K562 (cell line): ENCODE measurements around the gene NACA. TPM values are rescaled to one million over a fixed set of nuclear protein-coding genes. Genes with fewer than 3 reads are reported as not detected.
"Not testable (repeated sequence)": the region's sequence is repeated elsewhere in the genome, so short reads cannot be mapped to it uniquely, and the experiment has no call there.

Experiments used
- ATAC-seq: fragments of 200-7000 bp; cut with Tn5 transposase; 3 replicates; pipeline ENCODE4 v1.9.1; 2020; ENCODE audit warnings: moderate library complexity
- BruUV-seq: library from RNA; stranded (reverse); fragments of 400-500 nt; replicated peaks from 2 replicates; lab custom pipeline; 2021; lab: Mats Ljungman, UMichigan
- CTCF ChIA-PET: fragments of 300-600 bp; formaldehyde crosslinking; extraction: SDS; loops from one replicate; lab custom pipeline; 2021; ENCODE audit warnings: low intra/inter-chr PET ratio; lab: Yijun Ruan, JAX
- POLR2A ChIA-PET: fragments of 300-600, 350-650 bp; sonication (Branson Sonifier 250); formaldehyde crosslinking; extraction: SDS; loops from one replicate; lab custom pipeline; 2021; ENCODE audit warnings: antibody characterized with exemption, inconsistent platforms; lab: Yijun Ruan, JAX
- DNase-seq, 4 experiments: peaks; one replicate each; pipeline versions ENCODE4 v3.0.0 to v3.0.0-alpha.2; 2011 to 2018; ENCODE audit warnings: low spot score in 3 of 4, mixed read lengths in 3 of 4; ENCODE audit errors: extremely low read depth in 1 of 4
- FAIRE-seq: peaks from 2 replicates; lab custom pipeline; 2011; peaks lifted over from hg19 to GRCh38; lab: Jason Lieb, UNC
- H2AFZ ChIP-seq: 2 replicates; pipeline ENCODE4 v1.6.0; 2011; ENCODE audit warnings: low read depth, low read length, control low read depth, inconsistent platforms
- H3K27ac ChIP-seq: fragments of 200-600 bp; 3 replicates; pipeline ENCODE4 v1.8.0; 2011; ENCODE audit warnings: low read depth, mild to moderate bottlenecking, control low read depth, inconsistent platforms, low read length, moderate library complexity, mixed read lengths; ENCODE audit errors: extremely low read depth
- H3K27me3 ChIP-seq, 2 experiments: fragments of 300-600 bp in 1 of 2; 2 replicates in 1 of 2; 3 replicates in 1 of 2; pipeline versions ENCODE4 v1.6.0 to v1.8.0; 2011; ENCODE audit warnings: inconsistent platforms in 2 of 2, low read length in 2 of 2, mild to moderate bottlenecking in 1 of 2, mixed read lengths in 1 of 2, moderate library complexity in 1 of 2; ENCODE audit not compliant: control insufficient read depth in 2 of 2, insufficient read depth in 2 of 2
- H3K36me3 ChIP-seq: fragments of 300-600 bp; 3 replicates; pipeline ENCODE4 v1.8.0; 2011; ENCODE audit warnings: mild to moderate bottlenecking, low read length, inconsistent platforms; ENCODE audit not compliant: control insufficient read depth, insufficient read depth
- H3K4me1 ChIP-seq, 2 experiments: fragments of 200-600 bp in 1 of 2; replicated peaks in 1 of 2; 2 replicates in 1 of 2; 3 replicates in 1 of 2; pipeline versions ENCODE4 v1.5.1 to v1.8.0; 2011; ENCODE audit warnings: inconsistent platforms in 2 of 2, low read length in 2 of 2, mild to moderate bottlenecking in 1 of 2, mixed read lengths in 1 of 2, moderate library complexity in 1 of 2; ENCODE audit not compliant: control insufficient read depth in 2 of 2, insufficient read depth in 2 of 2
- H3K4me2 ChIP-seq: 2 replicates; pipeline ENCODE4 v1.6.1; 2011; ENCODE audit warnings: low read length, control low read depth, inconsistent platforms, mixed read lengths; ENCODE audit not compliant: insufficient read depth
- H3K4me3 ChIP-seq: fragments of 200-600 bp; sonication (generic), shearing (Covaris generic); 2 replicates; pipeline ENCODE4 v1.5.1; 2016; ENCODE audit warnings: control low read depth, inconsistent platforms
- H3K79me2 ChIP-seq: fragments of 200-600 bp; 3 replicates; pipeline ENCODE4 v1.8.0; 2011; ENCODE audit warnings: low read length, inconsistent platforms; ENCODE audit not compliant: control insufficient read depth, insufficient read depth
- H3K9ac ChIP-seq, 2 experiments: 2 replicates each; pipeline versions ENCODE4 v1.6.0 to v1.6.1; 2011; ENCODE audit warnings: low read depth in 2 of 2, low read length in 2 of 2, control low read depth in 1 of 2, inconsistent platforms in 1 of 2, mild to moderate bottlenecking in 1 of 2, mixed read lengths in 1 of 2; ENCODE audit not compliant: insufficient read depth in 1 of 2
- H3K9me1 ChIP-seq: one replicate; pipeline ENCODE4 v1.6.0; 2011; ENCODE audit warnings: inconsistent platforms, mild to moderate bottlenecking, low read length, moderate library complexity; ENCODE audit not compliant: control insufficient read depth, insufficient read depth
- H3K9me3 ChIP-seq: replicated peaks from 2 replicates; pipeline ENCODE4 v1.5.1; 2011; ENCODE audit warnings: low read depth, low read length, inconsistent platforms; ENCODE audit not compliant: control insufficient read depth, insufficient read depth
- H4K20me1 ChIP-seq: replicated peaks from 2 replicates; pipeline ENCODE4 v1.6.1; 2011; ENCODE audit warnings: low read length, inconsistent platforms, mixed read lengths; ENCODE audit not compliant: control insufficient read depth, insufficient read depth
- BACH1 ChIP-seq: fragments of 200-800 bp; sonication (Bioruptor generic); IDR thresholded peaks from 2 replicates; pipeline ENCODE4 v1.6.1; 2016; ENCODE audit warnings: missing genetic modification characterization, missing compliant biosample characterization
- HEY1 ChIP-seq: fragments of 250-450 bp; sonication (Bioruptor Pico); IDR thresholded peaks from 2 replicates; pipeline ENCODE4 v1.5.0; 2020; ENCODE audit warnings: mild to moderate bottlenecking, moderate library complexity, borderline replicate concordance
- NFE2 ChIP-seq: IDR thresholded peaks from 2 replicates; pipeline ENCODE4 v1.6.1; 2014; ENCODE audit warnings: antibody characterized with exemption, low read depth
- NFE2L1 ChIP-seq: fragments of 450-650 bp; IDR thresholded peaks from 2 replicates; pipeline ENCODE4 v1.6.1; 2016; ENCODE audit warnings: missing genetic modification characterization, low read depth, mild to moderate bottlenecking, missing compliant biosample characterization, moderate library complexity, borderline replicate concordance
- RNF219 ChIP-seq: fragments of 250-450 bp; sonication (Bioruptor Pico); IDR thresholded peaks from 2 replicates; pipeline ENCODE4 v1.5.0; 2022; ENCODE audit warnings: mild to moderate bottlenecking
- THRA ChIP-seq: fragments of 450-650 bp; IDR thresholded peaks from 2 replicates; pipeline ENCODE4 v1.6.1; 2017; ENCODE audit warnings: mild to moderate bottlenecking, moderate library complexity
- YY1 ChIP-seq, 3 experiments: IDR thresholded peaks; 2 replicates each; pipeline ENCODE4 v1.6.1; 2011; ENCODE audit warnings: low read length in 2 of 3, mild to moderate bottlenecking in 2 of 3, moderate library complexity in 2 of 3, borderline replicate concordance in 1 of 3, control low read depth in 1 of 3, low read depth in 1 of 3; ENCODE audit not compliant: insufficient read depth in 3 of 3, insufficient replicate concordance in 2 of 3, control insufficient read depth in 1 of 3, insufficient read length in 1 of 3; ENCODE audit errors: extremely low read depth in 1 of 3
- WGBS: fragments of 100-300 bp; shearing (Covaris generic); methylation state at CpG from one replicate; pipeline ENCODE4 v1.1.6; 2016; ENCODE audit warnings: low coverage, mixed read lengths; ENCODE audit not compliant: insufficient coverage; ENCODE audit errors: missing lambda C conversion rate; 5-methylcytosine and 5-hydroxymethylcytosine counted together
- in situ Hi-C: fragments of 300-500 bp; cut with MboI; formaldehyde crosslinking; loops from 4 replicates; pipeline ENCODE4 v1.15.0; 2018; ENCODE audit warnings: inconsistent platforms, mixed read lengths
- intact Hi-C: fragments of 100-400 bp; cut with micrococcal nuclease; formaldehyde crosslinking; loops from 2 replicates; pipeline ENCODE4 v1.14.2; 2022
- polyA plus RNA-seq, 8 experiments: library from polyadenylated mRNA; depleted of rRNA in 4 of 8; stranded (reverse) in 5 of 8; unstranded in 3 of 8; fragments of >200 nt; fragmentation: Nextera tagmentation in 2 of 8; fragmentation: Illumina TruSeq in 1 of 8; extraction: Ambion mirVana in 2 of 8; extraction: Trizol in 1 of 8; gene quantifications; 2 replicates each; pipeline versions ENCODE4 v1.2.1 to v1.2.3, GENCODE V29; 2011 to 2014; ENCODE audit warnings: inconsistent platforms in 1 of 8, missing spikeins in 1 of 8
- total RNA-seq, 7 experiments: library from RNA; depleted of rRNA in 6 of 7; stranded (reverse); fragments of >200 nt in 6 of 7; fragmentation: Illumina TruSeq in 2 of 7; extraction: Trizol in 2 of 7; gene quantifications; 2 replicates each; pipeline versions ENCODE4 v1.2.1 to v1.2.3, GENCODE V29; 2011 to 2021; ENCODE audit warnings: low replicate concordance in 1 of 7

The NACA gene
- total and polyA plus RNA-seq, 9 of the 15 experiments (the other 6 are each of a cell fraction or from before 2014, with no cell fraction given) = 1,030 to 2,416 (median 1,645) TPM

- H3K4me3 ChIP-seq, H3K9me1 ChIP-seq, CTCF ChIA-PET, DNase-seq, H4K20me1 ChIP-seq, FAIRE-seq, H3K4me2 ChIP-seq, H3K79me2 ChIP-seq, H3K36me3 ChIP-seq, intact Hi-C loops, BruUV-seq, in situ Hi-C loops, H3K27me3 ChIP-seq, H3K9me3 ChIP-seq, H3K27ac ChIP-seq, H3K9ac ChIP-seq: not testable (repeated sequence)
- WGBS = 49% methylated on average over 5 of the region's 5 CpGs
- peak in 2 of 3 experiments; percentile 25 to 82 for TF ChIP-seq YY1 (IDR thresholded peaks at IDR 0.05; ENCODE audit: borderline replicate concordance in 1 of 3, control insufficient read depth in 1 of 3, extremely low read depth in 1 of 3, insufficient read depth in 3 of 3, insufficient read length in 1 of 3, insufficient replicate concordance in 2 of 3, low read depth in 1 of 3, low read length in 2 of 3)
- Histone ChIP-seq H2AFZ (peak overlapping the region; percentile 55; the same call in 1 of the 2 replicates), H3K4me1 (peaks cover 3 to 11% of the 10 kb centered on the region in 2 experiments; a peak in 3 of 5 replicates)
- 0 out of 3 replicates have a peak, but pooled peaks have one; percentile 8 for ATAC-seq
- POLR2A ChIA-PET = interaction anchor here (0.6 to 2.2 kb wide), 5 partner anchors 9 to 502 kb away, joined by 3 to 7 read pairs (median 6); partner anchors contain the start of genes NACA and PTGES3
Measured at GRCh38 chr12:56704522-56704921, 20.6 kb downstream of the NACA start.

GRCh38 chr12:56699020-56699661, 26.0 kb downstream of the NACA start:
- no peaks in the 10 kb centered on the region for H4K20me1 ChIP-seq
- peak overlapping the region in 1 of 2 experiments; percentile 53; a peak in 2 of 4 replicates for H3K9ac ChIP-seq
- TSS peak; percentile 99 for BruUV-seq
- H3K4me1 ChIP-seq = peaks cover 28 to 35% of the 10 kb centered on the region in 2 experiments
- H3K9me3 ChIP-seq = no peaks in the 10 kb centered on the region
- ATAC-seq (peak; percentile 79), FAIRE-seq (peak; percentile 93), DNase-seq (peak in 2 of 4 experiments; percentile 58 to 81)
- WGBS = 1% methylated on average over 3 of the region's 3 CpGs
- peak overlapping the region; percentile 88 for H2AFZ ChIP-seq
- in situ Hi-C loops (no loop called here), intact Hi-C loops (loop anchor here (1.0 kb wide), 1 partner anchor 11 kb away; the partner anchor contains the start of gene PTGES3)
- H3K79me2 ChIP-seq = no peaks in the 10 kb centered on the region
- ChIA-PET CTCF (no interaction called here), POLR2A (interaction anchor here (0.8 to 2.7 kb wide), 5 partner anchors 8 to 14 kb away, joined by 3 to 13 read pairs (median 9); partner anchors contain the start of gene PTGES3)
- H3K9me1 ChIP-seq = no peaks in the 10 kb centered on the region
- H3K36me3 ChIP-seq = no peaks in the 10 kb centered on the region
- peak overlapping the region; percentile 50 for H3K4me2 ChIP-seq
- no peak overlapping the region for H3K4me3 ChIP-seq
- no peaks in the 10 kb centered on the region for H3K27me3 ChIP-seq
- H3K27ac ChIP-seq = peak overlapping the region; percentile 80
- TF ChIP-seq NFE2 = no peak
- no peak for TF ChIP-seq HEY1 (CRISPR knock-in tag)
- TF ChIP-seq THRA = no peak
- 0 out of 2 replicates have a peak, but pooled peaks have one; percentile 7 for TF ChIP-seq BACH1 (tag)
- no peak for TF ChIP-seq NFE2L1 (tag)
- no peak for TF ChIP-seq RNF219 (CRISPR knock-in tag)
